NB4 (cell line): ENCODE results near the gene ANO8.

Experiments
- MYC ChIP-seq: IDR thresholded peaks from 2 replicates; pipeline ENCODE4 v1.6.1; 2011; ENCODE audit warnings: low read depth, low read length
- POLR2A ChIP-seq: IDR thresholded peaks from 2 replicates; pipeline ENCODE4 v1.6.1; 2011; ENCODE audit warnings: mild to moderate bottlenecking; ENCODE audit not compliant: insufficient read length; ENCODE audit errors: extremely low read depth
- TF ChIP-seq, protein P1 (sequence below): IDR thresholded peaks from one replicate; pipeline ENCODE4 v1.5.1; 2012; ENCODE audit warnings: low read depth, low read length
- TF ChIP-seq, protein P2 (sequence below): IDR thresholded peaks from 2 replicates; pipeline ENCODE4 v1.6.1; 2011; ENCODE audit warnings: low read depth, low read length

GRCh38 chr19:17357724-17358123 is 23.1 kb upstream of the ANO8 start:
- TF ChIP-seq, protein P1, sequence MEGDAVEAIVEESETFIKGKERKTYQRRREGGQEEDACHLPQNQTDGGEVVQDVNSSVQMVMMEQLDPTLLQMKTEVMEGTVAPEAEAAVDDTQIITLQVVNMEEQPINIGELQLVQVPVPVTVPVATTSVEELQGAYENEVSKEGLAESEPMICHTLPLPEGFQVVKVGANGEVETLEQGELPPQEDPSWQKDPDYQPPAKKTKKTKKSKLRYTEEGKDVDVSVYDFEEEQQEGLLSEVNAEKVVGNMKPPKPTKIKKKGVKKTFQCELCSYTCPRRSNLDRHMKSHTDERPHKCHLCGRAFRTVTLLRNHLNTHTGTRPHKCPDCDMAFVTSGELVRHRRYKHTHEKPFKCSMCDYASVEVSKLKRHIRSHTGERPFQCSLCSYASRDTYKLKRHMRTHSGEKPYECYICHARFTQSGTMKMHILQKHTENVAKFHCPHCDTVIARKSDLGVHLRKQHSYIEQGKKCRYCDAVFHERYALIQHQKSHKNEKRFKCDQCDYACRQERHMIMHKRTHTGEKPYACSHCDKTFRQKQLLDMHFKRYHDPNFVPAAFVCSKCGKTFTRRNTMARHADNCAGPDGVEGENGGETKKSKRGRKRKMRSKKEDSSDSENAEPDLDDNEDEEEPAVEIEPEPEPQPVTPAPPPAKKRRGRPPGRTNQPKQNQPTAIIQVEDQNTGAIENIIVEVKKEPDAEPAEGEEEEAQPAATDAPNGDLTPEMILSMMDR, result no peak
- TF ChIP-seq POLR2A (no peak), MYC (no peak)
- TF ChIP-seq, protein P2, sequence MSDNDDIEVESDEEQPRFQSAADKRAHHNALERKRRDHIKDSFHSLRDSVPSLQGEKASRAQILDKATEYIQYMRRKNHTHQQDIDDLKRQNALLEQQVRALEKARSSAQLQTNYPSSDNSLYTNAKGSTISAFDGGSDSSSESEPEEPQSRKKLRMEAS, result no peak
